NCI-H1694 (cell line): Measurements from ENCODE around the gene HSF4.

Source experiments
- DNase-seq: peaks from one replicate; lab custom pipeline; 2025; lab: John Stamatoyannopoulos, UW

HSF4 gene

DNA sequence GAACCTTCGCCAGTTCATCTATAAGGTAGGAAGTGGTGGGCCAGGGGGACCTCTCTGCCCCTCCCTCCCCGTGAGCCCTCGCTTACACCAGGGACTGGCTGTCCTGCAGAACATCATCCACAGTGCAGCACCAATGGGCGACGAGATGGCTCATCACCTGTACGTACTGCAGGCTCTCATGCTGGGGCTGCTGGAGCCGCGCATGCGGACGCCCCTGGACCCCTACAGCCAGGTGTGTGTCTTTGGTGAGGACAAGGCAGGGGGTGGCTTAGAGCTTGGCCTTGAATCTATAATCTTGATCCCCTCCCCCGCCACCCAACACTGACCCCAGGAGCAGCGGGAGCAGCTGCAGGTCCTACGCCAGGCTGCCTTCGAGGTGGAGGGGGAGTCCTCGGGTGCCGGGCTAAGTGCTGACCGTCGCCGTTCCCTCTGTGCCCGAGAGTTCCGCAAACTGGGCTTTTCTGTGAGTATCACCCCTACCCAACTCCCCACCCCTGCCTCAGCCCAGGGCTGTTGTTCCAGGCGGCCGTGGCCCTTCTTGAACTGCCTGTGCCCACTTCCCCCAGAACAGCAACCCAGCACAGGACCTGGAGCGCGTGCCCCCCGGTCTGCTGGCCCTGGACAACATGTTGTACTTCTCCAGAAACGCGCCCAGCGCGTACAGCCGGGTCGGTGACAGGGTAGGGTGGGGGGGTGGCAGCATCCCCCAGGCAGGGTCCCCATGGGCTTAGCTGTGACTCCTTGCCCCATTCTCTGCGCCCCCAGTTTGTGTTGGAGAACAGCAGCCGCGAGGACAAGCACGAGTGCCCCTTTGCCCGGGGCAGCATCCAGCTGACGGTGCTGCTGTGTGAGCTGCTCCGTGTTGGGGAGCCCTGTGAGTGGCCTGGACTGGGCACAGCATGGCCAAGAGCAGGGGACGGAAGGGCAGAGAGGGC, 37.1 kb downstream of the HSF4 start:
- no peak for DNase-seq

DNA sequence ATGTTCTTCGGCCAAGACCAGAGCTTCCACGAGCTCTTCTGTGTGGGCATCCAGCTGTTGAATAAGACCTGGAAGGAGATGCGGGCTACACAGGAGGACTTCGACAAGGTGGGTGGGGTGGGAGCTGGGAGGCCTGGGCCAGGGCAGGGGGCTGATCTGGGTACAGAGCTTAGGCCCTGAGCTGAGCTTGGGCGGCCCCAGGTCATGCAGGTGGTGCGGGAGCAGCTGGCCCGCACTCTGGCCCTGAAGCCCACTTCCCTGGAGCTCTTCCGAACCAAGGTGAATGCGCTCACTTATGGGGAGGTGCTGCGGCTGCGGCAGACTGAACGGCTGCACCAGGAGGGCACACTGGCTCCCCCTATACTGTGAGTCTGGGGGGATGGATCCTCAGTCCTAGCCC, 37.9 kb downstream of the HSF4 start:
- DNase-seq, result no peak

GRCh38 chr16:67202956-67203493, 38.5 kb downstream of the HSF4 start:
- no peak for DNase-seq

DNA sequence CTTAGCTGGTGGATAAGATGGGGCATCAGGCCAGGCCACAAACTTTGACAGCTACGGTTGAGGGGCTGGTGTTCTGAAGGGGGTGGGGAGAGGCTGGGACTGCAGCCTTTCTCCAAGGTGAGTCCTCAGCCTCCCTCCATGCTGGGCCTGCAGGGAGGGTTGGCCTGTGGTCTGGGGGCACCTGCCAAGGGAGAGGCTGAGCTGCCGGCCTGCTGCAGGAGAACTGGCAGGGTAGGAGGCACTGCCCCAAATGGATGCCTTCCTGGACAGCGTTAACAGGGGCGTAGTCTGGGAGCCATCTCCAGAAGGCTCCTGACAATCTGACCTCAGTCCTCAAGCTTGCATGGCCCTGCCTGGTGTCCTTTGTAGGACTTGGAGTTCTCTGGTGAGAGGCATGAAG, 39.5 kb downstream of the HSF4 start:
- DNase-seq, result no peak

DNA sequence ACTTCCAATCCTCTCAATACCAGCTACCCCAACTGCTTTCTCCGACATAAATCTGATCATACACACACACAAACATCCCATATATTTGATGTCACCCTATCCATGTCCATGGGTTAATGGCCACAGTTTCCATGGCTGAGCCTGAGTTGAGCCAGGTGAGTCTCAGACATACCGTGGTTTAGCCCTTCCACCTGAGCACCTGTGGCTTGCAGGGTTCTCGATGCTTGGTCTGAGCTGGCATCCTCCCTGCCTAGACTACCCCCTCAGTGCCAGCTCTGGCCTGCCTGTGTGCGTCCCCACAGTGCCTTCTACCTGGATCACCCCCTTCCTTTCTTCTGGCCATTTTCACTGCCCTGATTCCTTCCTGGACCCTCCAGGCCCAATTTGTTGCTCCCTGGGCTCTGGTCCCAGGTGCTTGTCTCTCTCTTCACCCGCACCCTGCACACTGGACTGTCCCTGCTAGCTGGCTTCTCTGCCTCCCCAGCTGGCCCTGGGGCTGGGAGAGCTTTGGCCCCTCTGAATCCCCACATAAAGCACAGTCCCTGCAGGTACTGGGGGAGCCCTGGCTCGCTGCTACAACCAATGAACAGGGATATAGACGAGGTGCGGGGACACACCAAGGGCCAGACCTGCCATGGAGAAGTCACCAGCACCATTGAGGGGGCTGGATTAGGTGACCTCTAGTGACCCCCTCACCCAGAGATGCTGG, 41.7 kb downstream of the HSF4 start:
- DNase-seq, result no peak

- no peak for DNase-seq
Observed at GRCh38 chr16:67206838-67207248, 42.3 kb downstream of the HSF4 start.

GRCh38 chr16:67207249-67208091, 42.9 kb downstream of the HSF4 start:
- DNase-seq, result no peak

GRCh38 chr16:67208154-67208896, 43.8 kb downstream of the HSF4 start:
- DNase-seq, result no peak

- DNase-seq, result no peak
Observed at GRCh38 chr16:67209565-67209964, 45.0 kb downstream of the HSF4 start.

DNA sequence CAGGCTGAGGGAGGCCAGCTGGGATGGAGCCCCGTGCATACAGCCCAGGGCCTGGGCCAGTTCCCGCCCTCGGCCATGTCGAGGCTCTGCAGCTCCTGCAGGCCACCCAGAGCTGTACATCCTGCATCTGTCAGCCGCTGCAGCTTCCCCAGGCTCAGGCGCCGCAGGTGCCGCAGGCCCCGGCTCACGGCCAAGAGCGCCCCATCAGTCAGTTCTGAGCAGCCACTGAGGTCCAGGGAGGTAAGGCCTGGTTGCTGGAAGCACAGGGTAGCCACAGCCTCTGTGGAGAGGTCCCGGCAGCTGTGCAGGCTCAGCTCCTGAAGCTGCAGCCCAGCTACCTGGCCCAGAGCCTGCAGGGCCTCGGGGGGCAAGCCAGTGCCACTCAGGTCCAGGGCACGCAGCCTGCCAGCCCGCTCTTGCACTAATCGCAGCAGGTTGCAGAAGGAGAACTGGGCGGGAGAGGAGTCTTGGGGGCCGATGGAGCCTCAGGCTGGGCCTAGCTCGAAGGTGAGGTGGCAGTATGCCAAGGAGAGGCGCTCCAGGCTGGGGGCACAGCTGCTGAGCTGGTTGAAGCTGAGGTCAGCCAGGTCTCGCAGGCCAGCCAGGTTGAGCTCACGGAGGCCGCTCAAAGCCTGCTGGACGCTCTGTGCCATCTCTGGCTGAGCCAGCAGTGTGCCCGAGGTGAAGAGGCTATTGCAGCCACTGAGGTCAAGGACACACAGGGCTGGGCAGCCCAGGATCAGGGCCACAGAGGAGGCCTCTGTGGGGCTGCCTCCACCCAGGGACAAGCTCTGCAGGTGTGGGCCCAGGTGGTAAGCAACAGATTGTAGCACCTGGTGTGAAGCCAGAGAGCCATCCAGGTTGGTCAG, 45.8 kb downstream of the HSF4 start:
- DNase-seq, result no peak

- no peak for DNase-seq
Observed at GRCh38 chr16:67211674-67212073, 47.1 kb downstream of the HSF4 start.

- DNase-seq, result no peak
Observed at GRCh38 chr16:67212766-67213165, 48.2 kb downstream of the HSF4 start.

DNA sequence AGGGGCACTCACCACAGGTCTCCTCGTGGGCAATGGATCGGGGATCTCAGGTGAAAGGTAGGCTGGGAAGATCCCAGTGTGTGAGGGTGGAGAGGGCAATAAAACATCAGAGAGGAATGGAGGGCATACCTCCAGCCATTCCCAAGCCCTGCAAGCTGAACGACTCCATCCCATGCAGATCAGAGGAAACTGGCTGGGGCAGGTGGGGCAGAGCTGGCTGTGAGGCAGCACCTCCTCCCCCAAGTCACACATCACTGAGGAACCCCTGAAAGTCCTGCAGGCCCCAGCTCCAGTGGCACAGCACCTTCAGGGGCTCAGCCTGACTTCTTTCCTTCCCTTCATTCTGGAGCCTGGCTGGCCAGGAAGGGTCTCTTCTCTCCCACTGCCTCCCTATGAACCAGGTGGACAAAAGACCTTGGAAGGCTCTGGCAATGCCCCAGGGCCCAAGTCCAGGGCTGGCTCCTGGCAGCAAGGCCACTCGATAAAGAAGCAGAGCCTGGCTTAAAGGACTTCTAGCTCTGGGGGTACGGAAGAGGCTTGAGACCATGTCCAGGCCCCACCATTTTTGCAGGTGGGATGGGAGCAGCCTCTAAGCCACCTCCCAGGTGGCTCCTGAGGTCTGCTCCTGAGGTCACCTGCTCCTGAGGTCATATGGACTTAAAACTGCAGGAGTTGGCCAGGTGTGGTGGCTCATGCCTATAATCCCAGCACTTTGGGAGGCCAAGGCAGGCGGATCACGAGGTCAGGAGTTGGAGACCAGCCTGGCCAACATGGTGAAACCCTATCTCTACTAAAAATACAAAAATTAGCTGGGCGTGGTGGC, 48.9 kb downstream of the HSF4 start:
- DNase-seq, result no peak

DNA sequence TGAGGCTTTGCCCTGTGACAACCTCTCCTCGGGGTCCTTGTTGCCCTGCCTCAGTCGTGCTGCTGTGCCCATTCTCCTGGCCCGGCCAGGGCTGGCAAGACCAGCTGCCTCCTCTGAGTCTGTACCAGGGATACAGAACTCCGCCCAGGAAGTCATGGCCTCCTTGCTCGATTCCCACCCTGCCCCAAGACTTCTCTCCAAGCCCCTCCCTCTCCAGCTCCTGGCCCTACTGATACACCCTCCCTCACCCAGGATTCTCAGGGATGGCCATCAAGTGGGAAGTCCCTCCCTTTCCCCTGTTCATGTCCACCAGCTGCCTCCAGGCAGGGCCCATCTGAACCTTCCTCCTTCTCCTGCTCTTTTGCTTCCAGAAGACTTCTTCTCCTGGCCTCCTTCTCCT, 51.2 kb downstream of the HSF4 start:
- no peak for DNase-seq

- DNase-seq, result no peak
Observed at GRCh38 chr16:67216612-67217490, 52.3 kb downstream of the HSF4 start.
